ENCODE data around the gene GYS1. TPM values are rescaled to one million over a fixed set of nuclear protein-coding genes. Genes with fewer than 3 reads are reported as not detected.
"Not testable (repeated sequence)": the region's sequence is repeated elsewhere in the genome, so short reads cannot be mapped to it uniquely, and the experiment has no call there.

GYS1 gene
- total RNA-seq, 1 donor: 44.5 TPM

- no peak overlapping the region for H3K4me2 ChIP-seq (ENCODE audit: insufficient read depth, low read length)
- no peaks in the 10 kb centered on the region for H3K79me2 ChIP-seq (ENCODE audit: insufficient read depth, low read length)
- H2AFZ ChIP-seq (ENCODE audit: low read length): no peak overlapping the region
- peaks cover under 1% of the 10 kb centered on the region for H3K9me3 ChIP-seq (ENCODE audit: low read depth, low read length)
- peaks cover 4% of the 10 kb centered on the region for H3K27me3 ChIP-seq (ENCODE audit: insufficient read depth, low read length)
- peak; percentile 23 for DNase-seq (ENCODE audit: insufficient read length, low spot score, missing footprints)
- no peaks in the 10 kb centered on the region for H3K36me3 ChIP-seq (ENCODE audit: insufficient read depth, low read length)
- TF ChIP-seq CTCF (IDR thresholded peaks at IDR 0.05; ENCODE audit: extremely low read depth, low read depth, low read length): no peak
- no peak overlapping the region for H3K27ac ChIP-seq (ENCODE audit: low read depth, low read length)
- no peaks in the 10 kb centered on the region for H4K20me1 ChIP-seq (ENCODE audit: insufficient read depth, low read length)
- no peak overlapping the region for H3K4me3 ChIP-seq (ENCODE audit: insufficient read depth, low read length)
- H3K4me1 ChIP-seq (ENCODE audit: insufficient read depth, low read length): no peaks in the 10 kb centered on the region
These were observed 57.2 kb downstream of the GYS1 start for GRCh38 chr19:48935864-48936263.

GRCh38 chr19:48934837-48935236 is 58.3 kb downstream of the GYS1 start:
- peak; percentile 37 for DNase-seq (ENCODE audit: insufficient read length, low spot score, missing footprints)
- H3K4me1 ChIP-seq (ENCODE audit: insufficient read depth, low read length): no peaks in the 10 kb centered on the region
- no peaks in the 10 kb centered on the region for H3K36me3 ChIP-seq (ENCODE audit: insufficient read depth, low read length)
- no peak overlapping the region for H3K4me3 ChIP-seq (ENCODE audit: insufficient read depth, low read length)
- TF ChIP-seq CTCF (IDR thresholded peaks at IDR 0.05; ENCODE audit: extremely low read depth, low read depth, low read length): no peak
- no peaks in the 10 kb centered on the region for H4K20me1 ChIP-seq (ENCODE audit: insufficient read depth, low read length)
- H3K9me3 ChIP-seq (ENCODE audit: low read depth, low read length): no peaks in the 10 kb centered on the region
- no peak overlapping the region for H2AFZ ChIP-seq (ENCODE audit: low read length)
- peaks cover 4% of the 10 kb centered on the region for H3K27me3 ChIP-seq (ENCODE audit: insufficient read depth, low read length)
- H3K27ac ChIP-seq (ENCODE audit: low read depth, low read length): no peak overlapping the region
- H3K4me2 ChIP-seq (ENCODE audit: insufficient read depth, low read length): no peak overlapping the region
- no peaks in the 10 kb centered on the region for H3K79me2 ChIP-seq (ENCODE audit: insufficient read depth, low read length)

GRCh38 chr19:48933382-48933932 is 59.7 kb downstream of the GYS1 start, which contains the start of gene DHDH:
TSS of gene DHDH (plus strand) at chr19:48933699. CDS start at chr19:48933722, 23 bp downstream.
- no peaks in the 10 kb centered on the region for H3K79me2 ChIP-seq (ENCODE audit: insufficient read depth, low read length)
- no peaks in the 10 kb centered on the region for H3K4me1 ChIP-seq (ENCODE audit: insufficient read depth, low read length)
- peak within 1 kb of the TSS; percentile 74 for H3K4me3 ChIP-seq (ENCODE audit: insufficient read depth, low read length)
- peak within 1 kb of the TSS; percentile 94 for H2AFZ ChIP-seq (ENCODE audit: low read length)
- peak within 1 kb of the TSS; percentile 85 for H3K4me2 ChIP-seq (ENCODE audit: insufficient read depth, low read length)
- H3K9me3 ChIP-seq (ENCODE audit: low read depth, low read length): no peaks in the 10 kb centered on the region
- DNase-seq (ENCODE audit: insufficient read length, low spot score, missing footprints): peak; percentile 95
- TF ChIP-seq CTCF (IDR thresholded peaks at IDR 0.05; ENCODE audit: extremely low read depth, low read depth, low read length): no peak
- no peaks in the 10 kb centered on the region for H3K36me3 ChIP-seq (ENCODE audit: insufficient read depth, low read length)
- H3K27ac ChIP-seq (ENCODE audit: low read depth, low read length): no peak within 1 kb of the TSS
- H3K27me3 ChIP-seq (ENCODE audit: insufficient read depth, low read length): peaks cover 4% of the 10 kb centered on the region
- no peaks in the 10 kb centered on the region for H4K20me1 ChIP-seq (ENCODE audit: insufficient read depth, low read length)

DNA sequence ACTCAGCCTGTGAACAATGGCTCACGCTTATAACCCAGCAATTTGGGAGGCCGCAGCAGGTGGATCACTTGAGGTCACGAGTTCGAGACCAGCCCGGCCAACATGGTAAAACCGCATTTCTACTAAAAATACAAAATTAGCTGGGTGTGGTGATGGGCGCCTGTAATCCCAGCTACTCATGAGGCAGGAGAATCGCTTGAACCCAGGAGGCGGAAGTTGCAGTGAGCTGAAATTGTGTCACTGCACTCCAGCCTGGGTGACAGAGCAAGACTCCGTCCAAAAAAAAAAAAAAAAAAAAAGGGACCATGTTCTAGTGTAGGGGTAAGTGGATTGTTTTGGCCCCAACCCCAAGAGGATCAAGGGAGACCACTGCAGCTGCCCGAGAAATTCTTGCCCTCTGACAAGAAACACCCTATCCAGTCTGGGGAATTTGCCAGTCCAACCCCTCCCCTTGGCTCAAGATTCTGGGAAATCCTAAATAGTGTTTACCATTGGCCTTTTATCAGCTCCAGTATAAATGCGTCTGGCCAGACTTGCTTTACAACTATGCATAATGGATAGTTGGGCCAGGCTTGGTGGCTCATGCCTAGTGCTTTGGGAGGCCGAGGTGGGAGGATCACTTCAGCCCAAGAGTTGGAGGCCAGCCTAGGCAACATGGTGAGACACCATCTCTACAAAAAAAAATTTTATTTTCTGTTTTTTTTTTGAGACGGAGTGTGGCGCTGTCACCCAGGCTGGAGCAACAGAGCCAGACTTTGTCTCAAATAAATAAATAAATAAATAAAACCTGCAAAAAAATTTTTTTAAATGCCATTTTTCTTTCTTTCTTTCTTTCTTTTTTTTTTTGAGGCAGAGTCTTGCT is 64.7 kb downstream of the GYS1 start:
- Histone ChIP-seq H3K27ac (ENCODE audit: low read depth, low read length) (no peak overlapping the region), H3K79me2 (ENCODE audit: insufficient read depth, low read length) (no peaks in the 10 kb centered on the region), H3K36me3 (ENCODE audit: insufficient read depth, low read length) (no peaks in the 10 kb centered on the region), H3K4me2 (ENCODE audit: insufficient read depth, low read length) (no peak overlapping the region), H3K4me3 (ENCODE audit: insufficient read depth, low read length) (no peak overlapping the region), H3K4me1 (ENCODE audit: insufficient read depth, low read length) (peaks cover 21% of the 10 kb centered on the region), H2AFZ (ENCODE audit: low read length) (no peak overlapping the region), H3K9me3 (ENCODE audit: low read depth, low read length) (no peaks in the 10 kb centered on the region), H3K27me3 (ENCODE audit: insufficient read depth, low read length) (peaks cover 4% of the 10 kb centered on the region), H4K20me1 (ENCODE audit: insufficient read depth, low read length) (no peaks in the 10 kb centered on the region)
- TF ChIP-seq CTCF (IDR thresholded peaks at IDR 0.05; ENCODE audit: extremely low read depth, low read depth, low read length): no peak
- DNase-seq (ENCODE audit: insufficient read length, low spot score, missing footprints): peak; percentile 83

- H3K27me3 ChIP-seq (ENCODE audit: insufficient read depth, low read length); DNase-seq (ENCODE audit: insufficient read length, low spot score, missing footprints); H3K36me3 ChIP-seq (ENCODE audit: insufficient read depth, low read length); H4K20me1 ChIP-seq (ENCODE audit: insufficient read depth, low read length); H3K79me2 ChIP-seq (ENCODE audit: insufficient read depth, low read length); H3K4me2 ChIP-seq (ENCODE audit: insufficient read depth, low read length); H2AFZ ChIP-seq (ENCODE audit: low read length); H3K9me3 ChIP-seq (ENCODE audit: low read depth, low read length); H3K4me3 ChIP-seq (ENCODE audit: insufficient read depth, low read length): not testable (repeated sequence)
- H3K4me1 ChIP-seq (ENCODE audit: insufficient read depth, low read length): peaks cover 21% of the 10 kb centered on the region
- H3K27ac ChIP-seq (ENCODE audit: low read depth, low read length): peak overlapping the region; percentile 77
These were observed 65.4 kb downstream of the GYS1 start for GRCh38 chr19:48927692-48928091.
